HCT116 (cell line): ENCODE results near the gene RELCH.

Source experiments
- POLR2A ChIP-seq: IDR thresholded peaks from 2 replicates; pipeline ENCODE4 v1.7.0; 2011; ENCODE audit warnings: borderline replicate concordance; ENCODE audit not compliant: insufficient read depth, insufficient read length; ENCODE audit errors: extremely low read depth
- POLR2AphosphoS5 ChIP-seq: IDR thresholded peaks from 2 replicates; pipeline ENCODE4 v1.6.1; 2011; ENCODE audit warnings: mild to moderate bottlenecking, low read depth, low read length, moderate library complexity
- RAD21 ChIP-seq: IDR thresholded peaks from 2 replicates; pipeline ENCODE4 v1.6.1; 2012; ENCODE audit warnings: low read depth, mild to moderate bottlenecking
- SP1 ChIP-seq: IDR thresholded peaks from 2 replicates; pipeline ENCODE4 v1.6.1; 2012; ENCODE audit warnings: low read depth
- SRF ChIP-seq: IDR thresholded peaks from 2 replicates; pipeline ENCODE4 v1.6.1; 2012; ENCODE audit warnings: low read depth
- TF ChIP-seq, protein P1 (sequence below), 3 experiments: fragments of 200-600 bp in 1 of 3; sonication (generic) in 1 of 3; IDR thresholded peaks in 2 of 3; conservative IDR thresholded peaks in 1 of 3; 2 replicates each; pipeline ENCODE4 v1.5.1; 2012 to 2017; ENCODE audit warnings: low read depth in 2 of 3, low read length in 2 of 3, antibody characterized with exemption in 1 of 3, borderline replicate concordance in 1 of 3, control low read depth in 1 of 3, mild to moderate bottlenecking in 1 of 3, mixed read lengths in 1 of 3, mixed run types in 1 of 3, moderate library complexity in 1 of 3; ENCODE audit not compliant: insufficient read depth in 1 of 3
- TF ChIP-seq, protein P2 (sequence below): IDR thresholded peaks from 2 replicates; pipeline ENCODE4 v1.6.1; 2011; ENCODE audit warnings: mild to moderate bottlenecking, low read length, moderate library complexity; ENCODE audit not compliant: insufficient replicate concordance; ENCODE audit errors: extremely low read depth

DNA sequence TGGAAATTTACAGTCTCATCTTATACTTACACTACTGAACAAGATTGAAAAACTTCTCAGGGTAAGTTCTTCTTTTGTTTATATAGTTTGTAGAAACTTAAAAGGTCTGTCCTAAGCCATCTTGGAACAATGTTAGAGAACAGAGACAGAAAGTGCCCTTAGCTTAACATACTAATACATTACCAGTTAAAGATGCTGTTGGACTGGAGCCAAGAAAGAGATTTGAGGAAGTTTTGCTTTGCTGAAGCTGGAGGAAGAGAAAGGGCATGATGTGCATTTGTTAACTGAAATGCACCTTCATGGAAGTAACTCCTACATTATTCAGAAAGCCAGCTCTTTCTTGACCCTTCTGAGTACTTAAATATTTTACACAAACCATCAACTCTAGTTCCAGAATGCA, 71.6 kb downstream of the RELCH start:
- TF ChIP-seq, protein P1, sequence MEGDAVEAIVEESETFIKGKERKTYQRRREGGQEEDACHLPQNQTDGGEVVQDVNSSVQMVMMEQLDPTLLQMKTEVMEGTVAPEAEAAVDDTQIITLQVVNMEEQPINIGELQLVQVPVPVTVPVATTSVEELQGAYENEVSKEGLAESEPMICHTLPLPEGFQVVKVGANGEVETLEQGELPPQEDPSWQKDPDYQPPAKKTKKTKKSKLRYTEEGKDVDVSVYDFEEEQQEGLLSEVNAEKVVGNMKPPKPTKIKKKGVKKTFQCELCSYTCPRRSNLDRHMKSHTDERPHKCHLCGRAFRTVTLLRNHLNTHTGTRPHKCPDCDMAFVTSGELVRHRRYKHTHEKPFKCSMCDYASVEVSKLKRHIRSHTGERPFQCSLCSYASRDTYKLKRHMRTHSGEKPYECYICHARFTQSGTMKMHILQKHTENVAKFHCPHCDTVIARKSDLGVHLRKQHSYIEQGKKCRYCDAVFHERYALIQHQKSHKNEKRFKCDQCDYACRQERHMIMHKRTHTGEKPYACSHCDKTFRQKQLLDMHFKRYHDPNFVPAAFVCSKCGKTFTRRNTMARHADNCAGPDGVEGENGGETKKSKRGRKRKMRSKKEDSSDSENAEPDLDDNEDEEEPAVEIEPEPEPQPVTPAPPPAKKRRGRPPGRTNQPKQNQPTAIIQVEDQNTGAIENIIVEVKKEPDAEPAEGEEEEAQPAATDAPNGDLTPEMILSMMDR (IDR thresholded peaks at IDR 0.05 in 2 of 3, conservative IDR thresholded peaks at IDR 0.05 in 1 of 3; ENCODE audit: borderline replicate concordance in 1 of 3, insufficient read depth in 1 of 3, low read depth in 2 of 3, low read length in 2 of 3) = no peak
- TF ChIP-seq, protein P2, sequence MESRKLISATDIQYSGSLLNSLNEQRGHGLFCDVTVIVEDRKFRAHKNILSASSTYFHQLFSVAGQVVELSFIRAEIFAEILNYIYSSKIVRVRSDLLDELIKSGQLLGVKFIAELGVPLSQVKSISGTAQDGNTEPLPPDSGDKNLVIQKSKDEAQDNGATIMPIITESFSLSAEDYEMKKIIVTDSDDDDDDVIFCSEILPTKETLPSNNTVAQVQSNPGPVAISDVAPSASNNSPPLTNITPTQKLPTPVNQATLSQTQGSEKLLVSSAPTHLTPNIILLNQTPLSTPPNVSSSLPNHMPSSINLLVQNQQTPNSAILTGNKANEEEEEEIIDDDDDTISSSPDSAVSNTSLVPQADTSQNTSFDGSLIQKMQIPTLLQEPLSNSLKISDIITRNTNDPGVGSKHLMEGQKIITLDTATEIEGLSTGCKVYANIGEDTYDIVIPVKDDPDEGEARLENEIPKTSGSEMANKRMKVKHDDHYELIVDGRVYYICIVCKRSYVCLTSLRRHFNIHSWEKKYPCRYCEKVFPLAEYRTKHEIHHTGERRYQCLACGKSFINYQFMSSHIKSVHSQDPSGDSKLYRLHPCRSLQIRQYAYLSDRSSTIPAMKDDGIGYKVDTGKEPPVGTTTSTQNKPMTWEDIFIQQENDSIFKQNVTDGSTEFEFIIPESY = no peak
- TF ChIP-seq POLR2A (no peak), SRF (no peak), SP1 (no peak), POLR2AphosphoS5 (no peak), RAD21 (no peak)
